ENCODE measurements around the gene PAXIP1. TPM values are rescaled to one million over a fixed set of nuclear protein-coding genes. Genes with fewer than 3 reads are reported as not detected.

PAXIP1 gene
- total and polyA plus RNA-seq, 2 donors (not counting 1 experiment from before 2014, with no cell fraction given): 5.8 to 6.4 TPM

DNA sequence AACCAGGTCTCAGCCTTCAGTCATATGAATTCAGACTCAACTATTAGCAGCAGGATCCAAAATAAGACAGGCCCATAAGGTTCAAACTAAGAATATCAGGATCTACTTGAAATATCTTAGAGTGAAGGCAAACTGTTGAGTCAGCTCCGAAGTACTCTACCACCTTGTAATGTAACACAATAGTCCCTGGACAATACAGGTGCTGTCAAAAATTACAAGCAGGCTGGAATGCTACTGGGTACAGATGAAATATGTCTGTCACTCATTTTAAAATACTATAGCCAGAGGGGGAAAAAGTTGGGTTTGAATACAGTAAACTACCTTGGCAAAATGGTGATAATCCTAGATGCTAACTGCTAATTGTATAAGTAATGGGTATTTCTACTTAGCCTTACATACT, 6.8 kb downstream of the PAXIP1 start:
- Histone ChIP-seq H4K20me1 (ENCODE audit: control insufficient read depth, extremely low read depth, insufficient read depth, low read length) (no peaks in the 10 kb centered on the region), H2AFZ (ENCODE audit: low read length) (no peak overlapping the region), H3K4me3 (replicated peaks in 1 of 4; ENCODE audit: control extremely low read depth in 1 of 4, insufficient read depth in 1 of 4, low read depth in 3 of 4, low read length in 4 of 4) (no peak overlapping the region), H3K79me2 (ENCODE audit: control insufficient read depth, insufficient read depth, low read length) (peaks cover 13% of the 10 kb centered on the region), H3K27me3 (ENCODE audit: control insufficient read depth, insufficient read depth, low read length) (no peaks in the 10 kb centered on the region), H3K9ac (ENCODE audit: insufficient read depth, low read length) (no peak overlapping the region), H3K9me3 (ENCODE audit: control insufficient read depth, insufficient read depth, low read depth, low read length) (no peaks in the 10 kb centered on the region), H3K4me2 (ENCODE audit: extremely low read depth, insufficient read depth, low read length) (no peak overlapping the region), H3K4me1 (ENCODE audit: control insufficient read depth, extremely low read depth, insufficient read depth, low read length) (no peaks in the 10 kb centered on the region), H3K27ac (ENCODE audit: insufficient read depth, low read length) (no peak overlapping the region), H3K36me3 (ENCODE audit: control insufficient read depth, insufficient read depth, low read length) (peaks cover 4% of the 10 kb centered on the region)
- TF ChIP-seq CTCF (conservative IDR thresholded peaks at IDR 0.05 in 1 of 2, IDR thresholded peaks at IDR 0.05 in 1 of 2; ENCODE audit: low read depth in 1 of 2, low read length in 2 of 2) (no peak), EZH2 (IDR thresholded peaks at IDR 0.05; ENCODE audit: low read length, missing control alignments) (no peak)
- no peak for DNase-seq (ENCODE audit: low read depth in 2 of 2)

DNA sequence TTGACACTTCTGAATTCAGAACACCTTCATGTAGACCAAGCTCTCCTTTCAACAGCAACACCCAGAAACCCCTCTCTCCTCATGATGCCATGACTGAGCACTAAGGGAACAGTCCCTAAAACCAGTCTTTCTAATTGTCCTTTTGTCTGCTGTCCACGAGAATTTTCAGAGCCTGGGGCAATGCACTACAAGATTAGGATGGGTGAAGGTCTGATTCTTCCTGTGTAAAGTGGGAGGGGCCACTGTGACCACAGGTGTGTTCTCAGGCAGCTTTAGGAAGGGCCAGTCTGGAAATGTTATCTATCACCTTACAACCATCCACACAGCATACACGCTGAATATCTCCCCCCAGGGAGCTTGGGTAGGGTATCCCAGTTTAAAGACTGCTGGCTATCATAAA, 7.9 kb downstream of the PAXIP1 start:
- H3K4me2 ChIP-seq (ENCODE audit: extremely low read depth, insufficient read depth, low read length): no peak overlapping the region
- H3K36me3 ChIP-seq (ENCODE audit: control insufficient read depth, insufficient read depth, low read length): peaks cover 4% of the 10 kb centered on the region
- no peak for TF ChIP-seq EZH2 (IDR thresholded peaks at IDR 0.05; ENCODE audit: low read length, missing control alignments)
- TF ChIP-seq CTCF (conservative IDR thresholded peaks at IDR 0.05 in 1 of 2, IDR thresholded peaks at IDR 0.05 in 1 of 2; ENCODE audit: low read depth in 1 of 2, low read length in 2 of 2): no peak

DNA sequence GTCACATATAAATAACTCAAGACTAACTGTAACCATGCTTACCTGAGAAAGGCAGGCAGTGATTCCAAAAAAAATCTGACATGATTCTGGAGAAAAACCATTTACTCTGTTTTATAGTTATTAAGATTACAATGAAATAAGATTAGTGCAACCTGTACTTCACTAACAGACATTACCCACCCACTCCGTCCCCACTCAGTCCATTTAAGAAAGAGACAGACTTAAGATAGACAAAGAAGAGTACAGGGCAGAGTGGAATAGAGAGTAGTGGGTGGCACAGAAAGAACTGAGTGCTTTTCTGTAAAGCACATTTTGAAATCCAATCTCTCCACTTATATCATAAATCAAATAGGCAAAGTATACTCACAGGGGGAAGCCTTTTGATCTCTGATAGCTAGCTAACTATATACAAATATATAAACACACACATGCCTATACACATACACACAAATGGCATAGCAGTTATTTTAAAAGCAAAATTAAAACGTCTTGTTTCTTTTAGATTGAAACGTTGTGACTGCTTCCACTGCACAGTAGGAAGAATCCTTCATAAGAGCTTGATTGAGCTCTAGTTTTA, 11.9 kb downstream of the PAXIP1 start:
- Histone ChIP-seq H3K4me2 (ENCODE audit: extremely low read depth, insufficient read depth, low read length) (no peak overlapping the region), H3K36me3 (ENCODE audit: control insufficient read depth, insufficient read depth, low read length) (peaks cover 2% of the 10 kb centered on the region), H2AFZ (ENCODE audit: low read length) (no peak overlapping the region), H4K20me1 (ENCODE audit: control insufficient read depth, extremely low read depth, insufficient read depth, low read length) (no peaks in the 10 kb centered on the region), H3K27me3 (ENCODE audit: control insufficient read depth, insufficient read depth, low read length) (no peaks in the 10 kb centered on the region), H3K79me2 (ENCODE audit: control insufficient read depth, insufficient read depth, low read length) (no peaks in the 10 kb centered on the region), H3K9me3 (ENCODE audit: control insufficient read depth, insufficient read depth, low read depth, low read length) (no peaks in the 10 kb centered on the region), H3K4me3 (replicated peaks in 1 of 4; ENCODE audit: control extremely low read depth in 1 of 4, insufficient read depth in 1 of 4, low read depth in 3 of 4, low read length in 4 of 4) (no peak overlapping the region), H3K4me1 (ENCODE audit: control insufficient read depth, extremely low read depth, insufficient read depth, low read length) (no peaks in the 10 kb centered on the region), H3K9ac (ENCODE audit: insufficient read depth, low read length) (no peak overlapping the region), H3K27ac (ENCODE audit: insufficient read depth, low read length) (no peak overlapping the region)
- TF ChIP-seq CTCF (conservative IDR thresholded peaks at IDR 0.05 in 1 of 2, IDR thresholded peaks at IDR 0.05 in 1 of 2; ENCODE audit: low read depth in 1 of 2, low read length in 2 of 2): no peak
- DNase-seq (ENCODE audit: low read depth in 2 of 2): no peak

More for the DNA sequence above, 7.9 kb downstream of the PAXIP1 start:
- no peak overlapping the region for H2AFZ ChIP-seq (ENCODE audit: low read length)
- peaks cover 5% of the 10 kb centered on the region for H3K79me2 ChIP-seq (ENCODE audit: control insufficient read depth, insufficient read depth, low read length)
- no peak overlapping the region for H3K9ac ChIP-seq (ENCODE audit: insufficient read depth, low read length)
- H3K27ac ChIP-seq (ENCODE audit: insufficient read depth, low read length): no peak overlapping the region
- no peaks in the 10 kb centered on the region for H4K20me1 ChIP-seq (ENCODE audit: control insufficient read depth, extremely low read depth, insufficient read depth, low read length)
- DNase-seq (ENCODE audit: low read depth in 2 of 2): no peak
- no peaks in the 10 kb centered on the region for H3K9me3 ChIP-seq (ENCODE audit: control insufficient read depth, insufficient read depth, low read depth, low read length)
- no peaks in the 10 kb centered on the region for H3K27me3 ChIP-seq (ENCODE audit: control insufficient read depth, insufficient read depth, low read length)
- H3K4me1 ChIP-seq (ENCODE audit: control insufficient read depth, extremely low read depth, insufficient read depth, low read length): no peaks in the 10 kb centered on the region
- no peak overlapping the region for H3K4me3 ChIP-seq (replicated peaks in 1 of 4; ENCODE audit: control extremely low read depth in 1 of 4, insufficient read depth in 1 of 4, low read depth in 3 of 4, low read length in 4 of 4)
